Measurements from ENCODE around the gene PREX1. TPM values are rescaled to one million over a fixed set of nuclear protein-coding genes. Genes with fewer than 3 reads are reported as not detected.

PREX1 gene
- total and polyA plus RNA-seq, 2 donors from 2014 or later: 8.5 to 38.2 TPM

GRCh38 chr20:48704761-48705160, 123.0 kb downstream of the PREX1 start:
- DNase-seq (peak in 1 of 5 donors; percentile 27), FAIRE-seq (no peak)
- intact Hi-C loops (cut with DNase I): no loop called here
- Histone ChIP-seq H3K27ac (ENCODE audit: low read depth in 2 of 2, low read length in 2 of 2) (no peak overlapping the region), H3K36me3 (ENCODE audit: control insufficient read depth in 2 of 3, insufficient read depth in 3 of 3, low read length in 3 of 3) (peaks cover 0 to 2% (median 0%) of the 10 kb centered on the region in 3 donors), H3K9me3 (ENCODE audit: control insufficient read depth in 2 of 3, insufficient read depth in 1 of 3, low read length in 3 of 3) (no peaks in the 10 kb centered on the region), H3K9ac (ENCODE audit: low read length in 3 of 3) (no peak overlapping the region), H3K4me3 (ENCODE audit: low read length in 3 of 3) (no peak overlapping the region), H3K27me3 (ENCODE audit: control insufficient read depth, insufficient read depth, low read length) (no peaks in the 10 kb centered on the region), H3K4me1 (ENCODE audit: control insufficient read depth in 2 of 3, insufficient read depth in 2 of 3, low read depth in 1 of 3, low read length in 3 of 3) (no peaks in the 10 kb centered on the region)
- TF ChIP-seq, protein P1, sequence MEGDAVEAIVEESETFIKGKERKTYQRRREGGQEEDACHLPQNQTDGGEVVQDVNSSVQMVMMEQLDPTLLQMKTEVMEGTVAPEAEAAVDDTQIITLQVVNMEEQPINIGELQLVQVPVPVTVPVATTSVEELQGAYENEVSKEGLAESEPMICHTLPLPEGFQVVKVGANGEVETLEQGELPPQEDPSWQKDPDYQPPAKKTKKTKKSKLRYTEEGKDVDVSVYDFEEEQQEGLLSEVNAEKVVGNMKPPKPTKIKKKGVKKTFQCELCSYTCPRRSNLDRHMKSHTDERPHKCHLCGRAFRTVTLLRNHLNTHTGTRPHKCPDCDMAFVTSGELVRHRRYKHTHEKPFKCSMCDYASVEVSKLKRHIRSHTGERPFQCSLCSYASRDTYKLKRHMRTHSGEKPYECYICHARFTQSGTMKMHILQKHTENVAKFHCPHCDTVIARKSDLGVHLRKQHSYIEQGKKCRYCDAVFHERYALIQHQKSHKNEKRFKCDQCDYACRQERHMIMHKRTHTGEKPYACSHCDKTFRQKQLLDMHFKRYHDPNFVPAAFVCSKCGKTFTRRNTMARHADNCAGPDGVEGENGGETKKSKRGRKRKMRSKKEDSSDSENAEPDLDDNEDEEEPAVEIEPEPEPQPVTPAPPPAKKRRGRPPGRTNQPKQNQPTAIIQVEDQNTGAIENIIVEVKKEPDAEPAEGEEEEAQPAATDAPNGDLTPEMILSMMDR (IDR thresholded peaks at IDR 0.05; ENCODE audit: borderline replicate concordance, extremely low read depth, insufficient read depth): no peak

DNA sequence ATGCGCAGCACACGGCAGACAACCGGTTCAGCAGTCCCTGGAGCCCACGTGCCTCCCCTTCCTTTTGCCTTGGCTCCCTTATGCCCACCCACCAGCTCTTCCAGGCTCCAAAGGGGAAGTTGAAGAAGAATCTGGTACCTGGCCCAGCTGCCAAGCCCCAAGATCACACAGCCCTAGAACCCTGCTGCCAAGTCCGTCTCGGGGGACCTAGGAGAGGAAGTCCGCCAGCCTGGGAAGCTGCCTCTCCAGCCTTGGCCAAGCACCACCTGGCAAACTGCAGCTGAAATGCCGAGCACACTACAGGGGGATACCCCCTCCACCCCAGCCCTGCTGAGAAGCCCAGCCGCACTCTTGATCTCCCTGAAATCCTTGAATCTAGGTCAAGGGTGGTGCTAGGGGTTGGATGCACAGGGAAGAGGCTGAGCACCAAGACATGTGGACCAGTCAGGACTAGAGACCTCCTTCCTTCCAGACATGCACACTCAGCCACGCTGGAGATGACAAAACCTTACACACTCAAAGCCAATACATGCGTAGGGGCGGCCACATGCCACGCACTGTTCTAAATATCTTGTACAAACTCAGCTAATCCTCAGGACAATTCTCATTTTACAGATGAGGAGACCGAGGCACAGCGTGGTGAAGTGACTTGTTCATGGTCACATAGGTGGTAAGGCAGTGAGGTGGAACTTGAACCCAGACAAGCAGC, 124.1 kb downstream of the PREX1 start:
- no peak overlapping the region for H3K27ac ChIP-seq (ENCODE audit: low read depth in 2 of 2, low read length in 2 of 2)
- H3K9ac ChIP-seq (ENCODE audit: low read length in 3 of 3): no peak overlapping the region
- FAIRE-seq (no peak), DNase-seq (peak in 1 of 5 donors; percentile 32)
- H3K9me3 ChIP-seq (ENCODE audit: control insufficient read depth in 2 of 3, insufficient read depth in 1 of 3, low read length in 3 of 3): no peaks in the 10 kb centered on the region
- peaks cover 0 to under 1% (median under 1%) of the 10 kb centered on the region in 3 donors for H3K4me1 ChIP-seq (ENCODE audit: control insufficient read depth in 2 of 3, insufficient read depth in 2 of 3, low read depth in 1 of 3, low read length in 3 of 3)
- H3K36me3 ChIP-seq (ENCODE audit: control insufficient read depth in 2 of 3, insufficient read depth in 3 of 3, low read length in 3 of 3): peaks cover 0 to 2% (median 0%) of the 10 kb centered on the region in 3 donors
- TF ChIP-seq, protein P1 (IDR thresholded peaks at IDR 0.05; ENCODE audit: borderline replicate concordance, extremely low read depth, insufficient read depth): no peak
- intact Hi-C loops (cut with DNase I): no loop called here
- no peak overlapping the region for H3K4me3 ChIP-seq (ENCODE audit: low read length in 3 of 3)
- no peaks in the 10 kb centered on the region for H3K27me3 ChIP-seq (ENCODE audit: control insufficient read depth, insufficient read depth, low read length)

GRCh38 chr20:48703107-48703506, 124.7 kb downstream of the PREX1 start:
- H3K27ac ChIP-seq (ENCODE audit: low read depth in 2 of 2, low read length in 2 of 2): no peak overlapping the region
- peaks cover 0 to 2% (median 0%) of the 10 kb centered on the region in 3 donors for H3K36me3 ChIP-seq (ENCODE audit: control insufficient read depth in 2 of 3, insufficient read depth in 3 of 3, low read length in 3 of 3)
- TF ChIP-seq, protein P1 (IDR thresholded peaks at IDR 0.05; ENCODE audit: borderline replicate concordance, extremely low read depth, insufficient read depth): no peak
- FAIRE-seq: no peak
- DNase-seq: no peak
- intact Hi-C loops (cut with DNase I): no loop called here
- H3K27me3 ChIP-seq (ENCODE audit: control insufficient read depth, insufficient read depth, low read length): no peaks in the 10 kb centered on the region
- H3K9ac ChIP-seq (ENCODE audit: low read length in 3 of 3): no peak overlapping the region
- peaks cover 0 to 6% (median 4%) of the 10 kb centered on the region in 3 donors for H3K4me1 ChIP-seq (ENCODE audit: control insufficient read depth in 2 of 3, insufficient read depth in 2 of 3, low read depth in 1 of 3, low read length in 3 of 3)
- H3K4me3 ChIP-seq (ENCODE audit: low read length in 3 of 3): no peak overlapping the region
- H3K9me3 ChIP-seq (ENCODE audit: control insufficient read depth in 2 of 3, insufficient read depth in 1 of 3, low read length in 3 of 3): no peaks in the 10 kb centered on the region

Data from kidney (tissue), 14 donors.